Fibroblast of the aortic adventitia (primary cell): ENCODE data around the gene CATSPERZ. TPM values are rescaled to one million over a fixed set of nuclear protein-coding genes. Genes with fewer than 3 reads are reported as not detected.
A peak's percentile ranks its signal among the peaks of the same experiment; 100 is the strongest.

Experiments used
- DNase-seq: peaks from one replicate; pipeline ENCODE4 v3.0.0-alpha.2; 2010; ENCODE audit warnings: low read depth
- H3K4me3 ChIP-seq: 2 replicates; pipeline ENCODE4 v1.5.1; 2011; ENCODE audit warnings: low read depth, mild to moderate bottlenecking, control low read depth, low read length, moderate library complexity
- CTCF ChIP-seq: IDR thresholded peaks from 2 replicates; pipeline ENCODE4 v1.5.1; 2011; ENCODE audit warnings: mild to moderate bottlenecking, low read length, control low read depth, inconsistent platforms; ENCODE audit not compliant: insufficient read depth
- total RNA-seq: library from RNA; depleted of rRNA; stranded (reverse); fragments of >200 nt; gene quantifications from 2 replicates; pipeline ENCODE4 v1.2.3, GENCODE V29; 2012; ENCODE audit warnings: low replicate concordance

CATSPERZ gene
- total RNA-seq, 1 donor, result not detected

GRCh38 chr11:64333556-64333955 lies 33.4 kb downstream of the CATSPERZ start:
- no peak for TF ChIP-seq CTCF
- no peak for DNase-seq
- H3K4me3 ChIP-seq, result no peak overlapping the region

- H3K4me3 ChIP-seq, result no peak overlapping the region
- no peak for TF ChIP-seq CTCF
- peak; percentile 94 for DNase-seq
These were observed 34.9 kb downstream of the CATSPERZ start for GRCh38 chr11:64334764-64335735.

DNA sequence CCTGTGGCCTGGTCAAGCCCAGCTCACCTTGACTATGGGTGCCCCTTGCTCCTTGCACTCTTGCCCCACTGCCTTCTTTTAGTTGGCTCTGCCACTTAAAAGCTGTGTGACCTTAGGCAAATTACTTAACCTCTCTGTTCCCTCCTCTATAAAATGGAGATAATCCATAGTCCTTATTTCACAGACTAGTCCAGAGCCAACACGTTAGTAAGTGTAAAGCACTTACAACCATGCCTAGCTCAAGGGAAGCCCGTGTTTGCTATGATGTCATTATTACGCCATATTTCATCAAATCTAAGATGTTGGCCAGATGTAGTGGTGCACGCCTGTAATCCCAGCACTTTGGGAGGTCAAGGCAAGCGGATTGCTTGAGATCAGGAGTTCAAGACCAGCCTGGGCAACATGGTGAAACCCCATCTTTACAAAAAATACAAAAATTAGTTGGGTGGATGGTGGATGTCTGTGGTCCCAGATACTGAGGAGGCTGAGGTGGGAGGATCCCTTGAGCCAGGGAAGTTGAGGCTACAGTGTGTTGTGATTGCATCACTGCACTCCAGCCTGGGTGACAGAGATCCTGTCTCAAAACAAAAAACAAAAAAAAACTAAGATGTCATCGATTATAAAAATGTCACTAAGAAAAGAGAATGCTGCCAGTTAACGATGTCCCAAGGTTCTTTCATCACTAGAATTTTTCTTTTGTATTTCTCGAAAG lies 37.5 kb downstream of the CATSPERZ start:
- TF ChIP-seq CTCF, result no peak
- peak; percentile 22 for DNase-seq

GRCh38 chr11:64338716-64339115 lies 38.6 kb downstream of the CATSPERZ start:
- no peak for DNase-seq
- TF ChIP-seq CTCF, result no peak
- no peak overlapping the region for H3K4me3 ChIP-seq

More for the DNA sequence above, 37.5 kb downstream of the CATSPERZ start:
- no peak overlapping the region for H3K4me3 ChIP-seq

DNA sequence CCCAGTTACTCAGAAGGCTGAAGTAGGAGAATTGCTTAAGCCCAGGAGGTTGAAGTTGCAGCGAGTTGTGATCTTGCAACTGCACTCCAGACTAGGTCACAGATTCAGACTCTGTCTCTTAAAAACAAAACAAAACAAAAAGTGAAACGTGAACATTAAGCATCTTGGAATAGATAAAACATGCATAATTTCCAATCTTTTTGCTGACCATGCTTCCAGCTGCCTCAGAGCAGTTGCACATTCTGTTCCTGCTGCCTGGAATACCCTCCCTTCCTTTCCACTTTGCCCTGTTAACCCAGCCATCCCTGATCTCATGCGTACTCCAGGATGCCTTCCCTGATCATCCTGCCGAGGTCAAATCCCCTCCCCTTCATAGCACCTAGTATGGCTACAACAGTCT lies 39.1 kb downstream of the CATSPERZ start:
- no peak for TF ChIP-seq CTCF
- no peak for DNase-seq
- no peak overlapping the region for H3K4me3 ChIP-seq

DNA sequence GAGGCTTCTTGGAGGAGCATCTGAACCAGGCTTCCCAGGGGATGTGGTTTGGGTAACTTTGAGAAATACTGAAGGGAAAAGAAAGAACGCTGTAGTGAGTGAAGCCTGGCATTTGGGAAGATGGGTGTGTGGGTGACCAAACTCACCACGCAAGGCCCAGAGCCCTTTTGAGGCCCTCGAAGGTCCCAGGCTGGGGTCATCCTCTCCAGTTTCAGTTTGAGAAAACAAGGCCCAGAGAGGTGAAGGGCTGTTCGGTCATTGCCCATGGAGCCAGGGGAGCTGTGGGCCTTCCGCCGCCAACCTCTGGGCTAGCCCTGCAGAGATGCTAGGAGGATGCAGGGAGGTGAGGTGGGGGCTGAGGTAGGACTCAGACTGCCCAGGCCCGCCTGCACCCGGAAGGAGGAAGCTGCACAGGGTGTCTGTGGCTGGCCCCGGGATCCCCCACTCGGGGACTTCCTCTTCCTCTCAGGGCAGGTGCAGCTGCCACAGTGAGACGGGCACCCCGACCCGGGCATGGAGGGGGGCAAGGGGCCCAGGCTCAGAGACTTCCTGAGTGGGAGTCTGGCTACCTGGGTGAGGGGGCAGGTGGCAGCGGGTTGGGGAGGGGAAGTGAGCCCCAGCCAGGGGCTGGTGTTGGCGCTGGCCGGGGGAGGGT lies 39.7 kb downstream of the CATSPERZ start, which contains the start of gene CCDC88B:
Gene CCDC88B (plus strand): TSS at position 451 of the 655 bp plus-strand sequence. CDS start 63 bp downstream, at position 514.
- no peak within 1 kb of the TSS for H3K4me3 ChIP-seq
- DNase-seq, result no peak
- TF ChIP-seq CTCF, result no peak
